ENCODE measurements around the gene CRYBA2.

DNA sequence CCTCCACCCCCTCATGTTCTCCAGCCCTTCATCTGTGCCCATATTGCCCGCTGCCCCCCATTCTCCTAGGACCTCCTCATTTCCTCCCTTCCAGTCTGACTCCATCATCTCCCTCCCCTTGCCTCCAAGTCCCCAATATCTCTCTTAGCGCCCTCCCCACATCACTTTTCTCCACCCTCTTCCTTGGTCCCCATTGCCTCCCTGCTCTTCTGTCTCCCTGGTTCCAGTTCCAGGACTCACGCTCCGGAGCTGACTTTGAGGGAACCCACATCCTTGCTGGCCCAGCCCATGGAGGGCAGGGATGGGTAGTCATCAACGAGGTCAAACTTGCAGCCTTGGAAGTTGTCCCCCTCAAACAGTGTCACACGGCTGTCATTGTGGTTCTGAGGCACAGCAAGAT is 2.6 kb downstream of the CRYBA2 start:
- TF ChIP-seq, protein P1, sequence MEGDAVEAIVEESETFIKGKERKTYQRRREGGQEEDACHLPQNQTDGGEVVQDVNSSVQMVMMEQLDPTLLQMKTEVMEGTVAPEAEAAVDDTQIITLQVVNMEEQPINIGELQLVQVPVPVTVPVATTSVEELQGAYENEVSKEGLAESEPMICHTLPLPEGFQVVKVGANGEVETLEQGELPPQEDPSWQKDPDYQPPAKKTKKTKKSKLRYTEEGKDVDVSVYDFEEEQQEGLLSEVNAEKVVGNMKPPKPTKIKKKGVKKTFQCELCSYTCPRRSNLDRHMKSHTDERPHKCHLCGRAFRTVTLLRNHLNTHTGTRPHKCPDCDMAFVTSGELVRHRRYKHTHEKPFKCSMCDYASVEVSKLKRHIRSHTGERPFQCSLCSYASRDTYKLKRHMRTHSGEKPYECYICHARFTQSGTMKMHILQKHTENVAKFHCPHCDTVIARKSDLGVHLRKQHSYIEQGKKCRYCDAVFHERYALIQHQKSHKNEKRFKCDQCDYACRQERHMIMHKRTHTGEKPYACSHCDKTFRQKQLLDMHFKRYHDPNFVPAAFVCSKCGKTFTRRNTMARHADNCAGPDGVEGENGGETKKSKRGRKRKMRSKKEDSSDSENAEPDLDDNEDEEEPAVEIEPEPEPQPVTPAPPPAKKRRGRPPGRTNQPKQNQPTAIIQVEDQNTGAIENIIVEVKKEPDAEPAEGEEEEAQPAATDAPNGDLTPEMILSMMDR (IDR thresholded peaks at IDR 0.05), result no peak
- no peak for TF ChIP-seq ZFX (IDR thresholded peaks at IDR 0.05; ENCODE audit: borderline replicate concordance)

All from 22Rv1 (cell line).